ENCODE measurements around the gene RAB7A.

RAB7A gene

GRCh38 chr3:128851601-128852000 lies 125.6 kb downstream of the RAB7A start:
- no peak for DNase-seq (ENCODE audit: low read depth)

- no peak for DNase-seq (ENCODE audit: low read depth)
Measured at GRCh38 chr3:128853826-128854225, 127.8 kb downstream of the RAB7A start.

- DNase-seq (ENCODE audit: low read depth) = no peak
Measured at GRCh38 chr3:128854475-128854874, 128.5 kb downstream of the RAB7A start.

- DNase-seq (ENCODE audit: low read depth) = no peak
Measured at GRCh38 chr3:128855569-128855968, 129.6 kb downstream of the RAB7A start.

GRCh38 chr3:128858167-128858566 lies 132.2 kb downstream of the RAB7A start:
- no peak for DNase-seq (ENCODE audit: low read depth)

GRCh38 chr3:128859630-128860029 lies 133.6 kb downstream of the RAB7A start:
- DNase-seq (ENCODE audit: low read depth) = no peak

- DNase-seq (ENCODE audit: low read depth) = no peak
Measured at GRCh38 chr3:128861491-128861890, 135.5 kb downstream of the RAB7A start.

GRCh38 chr3:128863560-128863959 lies 137.6 kb downstream of the RAB7A start:
- no peak for DNase-seq (ENCODE audit: low read depth)
